Endodermal cell (in vitro differentiated cells): ENCODE data around the gene EPPIN. TPM values are rescaled to one million over a fixed set of nuclear protein-coding genes. Genes with fewer than 3 reads are reported as not detected.

ENCODE experiments used
- DNase-seq: peaks from one replicate; pipeline ENCODE4 v3.0.0-alpha.2; 2017
- H3K27ac ChIP-seq: 2 replicates; pipeline ENCODE4 v1.5.1; 2013; ENCODE audit warnings: mild to moderate bottlenecking, low read depth, low read length, moderate library complexity
- H3K27me3 ChIP-seq: 2 replicates; pipeline ENCODE4 v1.6.1; 2013; ENCODE audit warnings: mild to moderate bottlenecking, low read length, moderate library complexity; ENCODE audit not compliant: insufficient read depth, control insufficient read depth, poor library complexity, severe bottlenecking
- H3K36me3 ChIP-seq: 2 replicates; pipeline ENCODE4 v1.7.0; 2013; ENCODE audit warnings: mild to moderate bottlenecking, low read length, moderate library complexity; ENCODE audit not compliant: control insufficient read depth, insufficient read depth
- H3K4me1 ChIP-seq: one replicate; pipeline ENCODE4 v1.7.0; 2013; ENCODE audit warnings: low read length; ENCODE audit not compliant: control insufficient read depth, insufficient read depth
- H3K4me3 ChIP-seq: 2 replicates; pipeline ENCODE4 v1.5.1; 2013; ENCODE audit warnings: mild to moderate bottlenecking, low read length, moderate library complexity
- H3K9ac ChIP-seq: 2 replicates; pipeline ENCODE4 v1.6.1; 2013; ENCODE audit warnings: mild to moderate bottlenecking, low read length, moderate library complexity; ENCODE audit not compliant: poor library complexity, severe bottlenecking; ENCODE audit errors: extremely low read depth
- H3K9me3 ChIP-seq: 2 replicates; pipeline ENCODE4 v1.6.1; 2013; ENCODE audit warnings: mild to moderate bottlenecking, low read length, moderate library complexity; ENCODE audit not compliant: control insufficient read depth
- H3K27ac Mint-ChIP-seq: 2 replicates; pipeline ENCODE4 v1.8.0; 2020; ENCODE audit warnings: mixed read lengths
- H3K27me3 Mint-ChIP-seq: 2 replicates; pipeline ENCODE4 v1.8.0; 2021; ENCODE audit warnings: mild to moderate bottlenecking, mixed read lengths; ENCODE audit not compliant: insufficient read depth
- H3K36me3 Mint-ChIP-seq: 2 replicates; pipeline ENCODE4 v1.8.0; 2020; ENCODE audit warnings: low read depth, mixed read lengths
- H3K4me1 Mint-ChIP-seq: 2 replicates; pipeline ENCODE4 v1.8.0; 2020; ENCODE audit warnings: mixed read lengths
- H3K4me3 Mint-ChIP-seq: 2 replicates; pipeline ENCODE4 v1.8.0; 2020; ENCODE audit warnings: mild to moderate bottlenecking, moderate library complexity, mixed read lengths
- H3K9me3 Mint-ChIP-seq: 2 replicates; pipeline ENCODE4 v1.8.0; 2020; ENCODE audit warnings: mild to moderate bottlenecking, mixed read lengths
- WGBS, 2 experiments: methylation state at CpG; one replicate each; pipeline versions ENCODE4 v1.1.5 to v1.1.7; 2013; ENCODE audit warnings: missing lambda C conversion rate in 2 of 2, mixed read lengths in 1 of 2; ENCODE audit not compliant: insufficient coverage in 1 of 2, insufficient read length in 1 of 2; 5-methylcytosine and 5-hydroxymethylcytosine counted together
- long read RNA-seq, 4 experiments: library from polyadenylated mRNA in 2 of 4; library from RNA in 1 of 4; library from capped mRNA in 1 of 4; stranded (forward) in 3 of 4; unstranded in 1 of 4; transcript quantifications; one replicate each; pipeline ENCODE4 v2.0.0, GENCODE V29; 2020 to 2021; ENCODE audit warnings: inconsistent platforms in 1 of 4
- polyA plus RNA-seq, 2 experiments: library from polyadenylated mRNA; stranded (reverse); fragments of 50-300 nt; gene quantifications; one replicate each; pipeline ENCODE4 v1.2.3, GENCODE V29; 2013
- total RNA-seq, 2 donors: library from RNA; stranded (reverse); fragmentation: NEBNext Ultra II Directional in 1 of 2; extraction: Animal tissue kit (Norgen Biotek cat#: 25700) in 1 of 2; gene quantifications; 2 replicates in 1 of 2; 3 replicates in 1 of 2; pipeline ENCODE4 v1.2.1, GENCODE V29; 2021
- TF ChIP-seq, protein P1 (sequence below): fragments of 200-600 bp; sonication (generic); conservative IDR thresholded peaks from 2 replicates; pipeline ENCODE4 v1.5.0; 2021; ENCODE audit warnings: antibody characterized with exemption, mild to moderate bottlenecking

The EPPIN gene
- under 1 TPM in 1 of 2 donors, not detected in 1; 0.18 TPM for total RNA-seq
- polyA plus RNA-seq (2013, experiment 1 of 2) = not detected
- not detected for polyA plus RNA-seq (2013, experiment 2 of 2)
- long read RNA-seq, experiment 1 = 0 reads
- long read RNA-seq, experiment 2 = 0 reads
- long read RNA-seq, experiment 3 = 0 reads
- long read RNA-seq, experiment 4 = 0 reads

DNA sequence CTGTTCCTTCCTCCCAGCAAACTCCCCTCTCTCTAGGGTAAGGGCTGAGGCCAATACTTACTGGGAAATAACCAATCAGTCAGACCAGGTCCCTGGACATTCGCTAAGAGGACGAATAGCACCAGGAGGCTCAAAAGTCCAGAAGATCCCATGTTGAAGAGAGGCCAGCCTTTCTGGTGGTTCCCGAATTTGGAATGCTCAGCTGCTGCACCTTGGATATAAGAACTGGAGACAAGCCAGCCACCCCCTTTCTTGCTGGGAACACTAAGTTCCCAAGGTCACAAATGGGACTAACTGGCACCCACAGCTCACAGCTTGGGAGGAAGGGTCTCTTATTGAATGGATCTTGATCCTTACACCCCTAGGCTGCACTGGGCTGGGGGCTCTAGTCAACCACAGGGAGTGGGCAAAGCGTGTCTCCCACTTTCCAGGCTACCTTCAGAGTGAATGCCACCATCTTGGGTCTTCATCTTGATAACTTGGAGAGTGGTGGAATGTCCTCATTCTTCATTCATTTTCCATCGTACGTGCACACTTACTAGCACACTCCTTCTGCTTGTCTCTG lies at the start of gene EPPIN:
TSS of gene EPPIN (minus strand) at position 196 of the 565 bp plus-strand sequence. CDS start at position 152, 44 bp downstream.
- no peak within 1 kb of the TSS for H3K27ac Mint-ChIP-seq
- H3K4me1 Mint-ChIP-seq = peaks cover 2% of the 10 kb centered on the region
- Histone ChIP-seq H3K4me3 (no peak within 1 kb of the TSS), H3K27me3 (peaks cover 16% of the 10 kb centered on the region), H3K4me1 (no peaks in the 10 kb centered on the region), H3K9ac (no peak within 1 kb of the TSS), H3K27ac (no peak within 1 kb of the TSS), H3K36me3 (no peaks in the 10 kb centered on the region), H3K9me3 (no peaks in the 10 kb centered on the region)
- H3K4me3 Mint-ChIP-seq = no peak within 1 kb of the TSS
- TF ChIP-seq, protein P1, sequence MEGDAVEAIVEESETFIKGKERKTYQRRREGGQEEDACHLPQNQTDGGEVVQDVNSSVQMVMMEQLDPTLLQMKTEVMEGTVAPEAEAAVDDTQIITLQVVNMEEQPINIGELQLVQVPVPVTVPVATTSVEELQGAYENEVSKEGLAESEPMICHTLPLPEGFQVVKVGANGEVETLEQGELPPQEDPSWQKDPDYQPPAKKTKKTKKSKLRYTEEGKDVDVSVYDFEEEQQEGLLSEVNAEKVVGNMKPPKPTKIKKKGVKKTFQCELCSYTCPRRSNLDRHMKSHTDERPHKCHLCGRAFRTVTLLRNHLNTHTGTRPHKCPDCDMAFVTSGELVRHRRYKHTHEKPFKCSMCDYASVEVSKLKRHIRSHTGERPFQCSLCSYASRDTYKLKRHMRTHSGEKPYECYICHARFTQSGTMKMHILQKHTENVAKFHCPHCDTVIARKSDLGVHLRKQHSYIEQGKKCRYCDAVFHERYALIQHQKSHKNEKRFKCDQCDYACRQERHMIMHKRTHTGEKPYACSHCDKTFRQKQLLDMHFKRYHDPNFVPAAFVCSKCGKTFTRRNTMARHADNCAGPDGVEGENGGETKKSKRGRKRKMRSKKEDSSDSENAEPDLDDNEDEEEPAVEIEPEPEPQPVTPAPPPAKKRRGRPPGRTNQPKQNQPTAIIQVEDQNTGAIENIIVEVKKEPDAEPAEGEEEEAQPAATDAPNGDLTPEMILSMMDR = no peak
- 89 to 95% methylated on average over 6 of the region's 6 CpGs for WGBS, 2 experiments
- H3K9me3 Mint-ChIP-seq = peaks cover 4% of the 10 kb centered on the region
- peaks cover 12% of the 10 kb centered on the region for H3K27me3 Mint-ChIP-seq
- H3K36me3 Mint-ChIP-seq = no peaks in the 10 kb centered on the region
- DNase-seq = no peak

DNA sequence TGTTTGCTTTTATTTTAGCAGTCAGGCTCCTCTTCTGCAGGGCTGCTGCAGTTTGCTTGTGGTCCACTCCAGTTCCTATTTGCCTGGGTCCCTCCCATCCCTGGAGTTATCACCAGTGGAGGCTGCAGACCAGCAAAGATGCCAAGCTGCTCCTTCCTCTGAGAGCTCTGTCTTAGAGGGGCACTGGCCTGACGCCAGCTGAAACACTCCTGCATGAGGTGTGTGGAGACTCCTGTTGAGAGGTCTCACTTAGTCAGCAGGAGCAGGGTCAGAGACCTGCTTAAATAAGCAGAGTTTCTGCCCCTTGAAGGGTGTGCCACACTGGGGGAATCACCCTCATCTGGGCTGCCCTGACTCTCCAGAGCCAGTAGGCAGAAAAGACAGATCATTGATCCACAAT lies 48.0 kb upstream of the EPPIN start:
- no peaks in the 10 kb centered on the region for H3K4me1 Mint-ChIP-seq
- no peak overlapping the region for H3K27ac ChIP-seq
- TF ChIP-seq, protein P1 = no peak
- peaks cover 1% of the 10 kb centered on the region for H3K36me3 Mint-ChIP-seq
- no peak for DNase-seq
- WGBS, 2 experiments = 26 to 29% methylated on average over 1 of the region's 1 CpG
- H3K9ac ChIP-seq = no peak overlapping the region
- H3K27me3 ChIP-seq = no peaks in the 10 kb centered on the region
- no peak overlapping the region for H3K27ac Mint-ChIP-seq
- H3K4me3 ChIP-seq = no peak overlapping the region
- peaks cover 4% of the 10 kb centered on the region for H3K27me3 Mint-ChIP-seq
- no peaks in the 10 kb centered on the region for H3K36me3 ChIP-seq
- no peaks in the 10 kb centered on the region for H3K4me1 ChIP-seq
- peaks cover 10% of the 10 kb centered on the region for H3K9me3 Mint-ChIP-seq
- peaks cover 14% of the 10 kb centered on the region for H3K9me3 ChIP-seq
- H3K4me3 Mint-ChIP-seq = no peak overlapping the region

DNA sequence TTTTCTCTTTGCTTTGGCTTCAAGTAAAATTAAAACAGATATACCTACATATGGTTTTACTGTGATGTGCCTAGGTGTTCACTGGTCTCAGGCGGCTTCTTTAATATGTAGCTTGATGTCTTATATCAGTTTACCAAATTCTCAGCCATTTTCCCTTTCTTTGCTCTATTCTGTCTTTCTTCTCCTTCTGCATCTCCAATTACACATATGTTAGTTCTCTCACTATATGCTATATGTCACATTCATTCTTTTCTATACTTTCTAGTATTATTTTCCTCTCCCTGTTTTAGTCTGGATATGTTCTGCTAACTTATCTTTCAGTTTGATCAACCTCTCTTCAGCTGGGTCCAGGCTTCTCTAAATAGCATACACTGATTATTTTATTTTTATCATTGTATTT lies 46.3 kb upstream of the EPPIN start:
- no peaks in the 10 kb centered on the region for H3K4me1 ChIP-seq
- Mint-ChIP-seq H3K36me3 (peaks cover 1% of the 10 kb centered on the region), H3K27ac (no peak overlapping the region), H3K9me3 (peaks cover 20% of the 10 kb centered on the region), H3K4me1 (peaks cover 3% of the 10 kb centered on the region), H3K27me3 (peaks cover 3% of the 10 kb centered on the region), H3K4me3 (no peak overlapping the region)
- no peak overlapping the region for H3K9ac ChIP-seq
- no peaks in the 10 kb centered on the region for H3K36me3 ChIP-seq
- H3K9me3 ChIP-seq = peaks cover 26% of the 10 kb centered on the region
- 0% methylated on average over 1 of the region's 1 CpG; no CpG with 5 or more reads in 1 of the 2 experiments for WGBS, 2 experiments
- no peaks in the 10 kb centered on the region for H3K27me3 ChIP-seq
- TF ChIP-seq, protein P1 = no peak
- DNase-seq = no peak
- H3K27ac ChIP-seq = no peak overlapping the region
- no peak overlapping the region for H3K4me3 ChIP-seq
